Measurements from ENCODE around the gene TMPRSS6.

TMPRSS6 gene

DNA sequence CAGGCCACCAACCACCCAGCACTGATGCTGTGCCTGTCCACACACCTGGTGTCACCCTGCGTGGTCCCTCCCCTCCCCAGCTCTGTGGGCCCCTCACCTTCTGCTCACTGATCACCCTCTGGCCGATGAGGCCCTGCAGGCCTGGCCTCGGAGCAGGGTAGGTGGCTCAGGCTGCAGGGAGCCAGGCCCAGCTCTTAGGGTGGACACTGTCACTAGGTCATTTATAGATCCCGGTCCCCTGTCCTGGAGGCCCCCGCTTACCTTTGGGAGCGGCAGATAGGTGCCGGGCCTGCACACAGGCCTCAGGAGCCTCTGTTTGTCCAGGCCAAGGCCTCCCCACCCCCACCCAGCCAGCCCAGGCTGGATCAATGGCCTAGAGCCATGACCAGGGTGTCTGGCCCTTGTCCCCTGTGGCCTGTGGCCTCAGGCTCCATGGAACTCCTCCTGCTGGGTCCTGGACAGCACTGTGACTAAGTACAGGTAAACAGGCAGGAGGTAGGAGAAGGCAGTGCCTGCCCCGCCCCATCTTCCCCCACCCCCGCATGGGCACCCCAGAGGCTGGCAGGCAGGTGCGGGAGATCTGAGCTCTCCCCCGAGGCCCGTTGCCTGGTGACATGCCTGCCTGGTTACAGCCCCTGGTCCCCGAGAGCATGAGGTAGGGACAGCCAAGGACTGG lies at the start of gene TMPRSS6:
TMPRSS6 (minus strand) TSS at position 472 of the 676 bp plus-strand sequence. CDS start 6,296 bp downstream, outside the sequence.
- DNase-seq, result no peak

DNA sequence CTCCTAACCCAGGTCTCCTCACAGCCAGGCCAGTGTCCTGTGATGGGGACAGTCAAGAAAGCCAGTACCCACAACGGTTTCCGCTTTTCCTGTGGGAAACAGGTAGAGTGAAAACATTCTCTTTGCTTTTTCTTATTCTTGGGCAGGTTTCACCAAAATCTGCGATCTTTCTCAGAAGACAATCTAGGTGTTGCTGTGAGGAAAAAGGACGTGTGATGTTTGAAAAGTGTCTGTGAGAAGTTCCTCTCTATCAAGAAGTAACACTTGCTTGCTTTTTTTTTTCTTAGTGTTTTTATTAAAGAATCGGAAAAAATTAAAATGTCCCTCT lies 49.4 kb upstream of the TMPRSS6 start:
- no peak for DNase-seq

DNA sequence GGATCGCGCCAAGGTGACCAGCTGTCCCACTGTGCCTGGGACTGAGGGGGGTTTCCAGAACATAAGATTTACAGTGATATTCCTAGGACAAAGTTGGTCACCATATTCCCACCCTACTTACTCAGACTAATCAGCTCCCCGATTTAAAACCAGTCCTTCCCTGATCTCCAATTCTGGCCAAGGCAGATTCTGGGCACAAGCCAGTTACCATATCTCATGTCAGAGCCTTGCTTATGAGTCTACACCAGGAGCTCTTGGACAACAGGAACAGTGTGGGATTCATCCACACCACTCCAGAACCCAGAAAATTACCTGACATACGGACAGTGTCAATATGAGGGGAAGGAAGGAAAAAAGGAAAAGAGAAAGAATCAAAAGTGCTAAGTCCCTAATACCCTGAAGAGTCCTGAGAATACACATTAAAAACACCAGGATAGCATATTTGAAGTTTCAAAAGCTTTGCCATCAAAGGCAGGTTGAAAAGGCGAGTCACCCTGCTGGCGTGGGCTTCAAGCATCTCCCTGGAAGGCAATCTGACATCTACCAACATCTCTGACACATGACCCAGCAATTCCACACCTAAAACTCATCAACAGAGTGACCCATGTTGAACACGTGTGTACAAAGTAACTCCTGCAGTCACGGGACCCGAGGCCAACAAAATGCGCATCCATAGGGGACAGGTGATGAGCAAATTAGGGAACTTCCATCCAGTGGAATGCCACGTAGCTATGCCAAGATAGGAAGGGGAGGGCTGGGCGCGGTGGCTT lies 48.2 kb upstream of the TMPRSS6 start:
- DNase-seq, result no peak

DNA sequence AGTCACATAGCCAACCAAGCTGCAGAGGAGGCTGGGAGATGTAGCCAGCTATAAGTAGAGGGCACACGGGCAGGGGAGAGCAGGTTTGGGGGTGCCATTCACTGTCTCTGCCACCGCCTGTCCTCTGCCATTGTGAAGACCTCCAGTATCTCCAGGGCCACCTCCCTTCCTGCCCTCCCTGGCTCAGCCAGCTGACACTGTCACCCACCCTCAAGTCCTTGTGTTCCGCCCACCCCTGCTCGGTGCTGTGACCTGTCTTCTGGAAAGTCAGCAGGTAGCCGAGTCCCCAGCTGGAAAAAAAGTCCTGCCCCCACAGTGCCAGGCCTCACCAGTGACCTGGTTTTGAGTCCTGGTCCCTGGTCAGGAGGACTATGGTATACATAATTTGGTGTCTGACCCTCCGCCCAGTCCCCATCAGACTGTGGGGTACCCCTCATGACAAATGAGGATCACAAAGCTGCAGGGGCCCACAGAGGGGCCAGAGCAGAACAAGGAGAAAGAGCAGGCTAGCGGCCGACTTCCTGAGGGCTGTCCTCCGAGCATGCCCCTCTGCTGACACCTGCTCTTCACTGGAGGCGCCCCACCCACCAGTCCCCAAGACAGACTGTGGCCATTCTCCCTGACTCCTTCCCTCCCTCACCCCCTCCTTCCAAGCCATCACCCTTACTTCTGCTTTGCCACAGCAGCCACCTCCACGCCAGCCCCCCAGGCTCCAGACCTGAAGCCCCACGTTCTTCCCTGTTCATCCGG lies 47.3 kb upstream of the TMPRSS6 start:
- no peak for DNase-seq

DNA sequence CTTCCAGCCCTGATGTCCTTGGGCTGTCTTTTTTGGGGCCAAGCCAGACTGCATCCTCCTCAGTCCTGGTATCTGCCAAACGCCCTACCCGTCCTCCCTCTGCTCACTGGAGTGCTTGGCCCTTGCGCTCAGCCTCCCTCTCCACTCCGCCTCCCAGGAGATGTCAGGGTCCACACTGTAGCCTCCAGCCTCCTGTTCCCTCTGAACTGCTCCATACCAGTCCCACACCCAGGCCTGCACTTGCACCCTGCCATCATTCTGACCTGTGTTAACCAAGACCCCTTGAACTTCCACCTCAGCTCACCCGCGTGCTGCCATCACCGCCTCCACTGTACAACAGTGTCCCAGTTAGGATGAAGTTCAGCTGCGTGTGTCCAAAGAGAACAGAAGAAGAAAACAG lies 46.5 kb upstream of the TMPRSS6 start:
- DNase-seq, result no peak

DNA sequence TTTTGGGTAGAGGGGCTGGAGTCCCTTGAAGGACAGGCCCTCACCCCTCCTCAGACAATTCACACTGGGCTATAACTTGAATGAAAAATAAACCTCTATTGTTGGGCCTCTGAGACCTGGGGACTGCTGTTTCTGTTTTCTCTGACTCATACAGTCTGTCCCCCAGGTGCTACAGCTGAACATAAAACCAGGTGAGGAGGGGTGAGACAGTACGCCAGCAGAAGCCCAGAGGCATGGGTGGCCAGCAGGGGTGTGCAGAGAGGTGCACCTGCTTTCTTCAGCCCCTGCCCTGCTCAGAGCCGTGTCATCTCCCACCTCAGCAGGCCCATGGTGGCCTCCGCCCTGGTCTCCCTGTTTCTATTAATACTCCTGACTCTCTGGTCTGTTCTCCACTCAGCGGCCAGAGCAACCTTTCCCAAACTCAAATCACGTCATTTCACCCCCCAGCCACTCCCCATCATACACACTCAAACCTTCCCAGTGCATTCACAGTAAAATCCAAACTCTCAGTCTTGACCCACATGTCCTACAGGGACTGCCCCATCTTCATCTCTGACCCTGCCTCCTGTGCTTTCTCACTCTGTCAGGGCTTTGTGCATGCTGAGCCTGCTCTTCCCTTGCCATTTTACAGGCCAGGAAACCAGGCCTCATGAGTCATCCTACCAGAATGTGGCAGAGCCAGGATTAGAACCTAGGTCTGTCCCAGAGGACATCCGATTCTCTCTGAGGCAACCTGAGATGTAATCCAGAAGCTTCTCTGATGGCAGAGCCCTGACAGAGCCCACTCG lies 45.6 kb upstream of the TMPRSS6 start:
- DNase-seq, result peak; percentile 46 to 65

DNA sequence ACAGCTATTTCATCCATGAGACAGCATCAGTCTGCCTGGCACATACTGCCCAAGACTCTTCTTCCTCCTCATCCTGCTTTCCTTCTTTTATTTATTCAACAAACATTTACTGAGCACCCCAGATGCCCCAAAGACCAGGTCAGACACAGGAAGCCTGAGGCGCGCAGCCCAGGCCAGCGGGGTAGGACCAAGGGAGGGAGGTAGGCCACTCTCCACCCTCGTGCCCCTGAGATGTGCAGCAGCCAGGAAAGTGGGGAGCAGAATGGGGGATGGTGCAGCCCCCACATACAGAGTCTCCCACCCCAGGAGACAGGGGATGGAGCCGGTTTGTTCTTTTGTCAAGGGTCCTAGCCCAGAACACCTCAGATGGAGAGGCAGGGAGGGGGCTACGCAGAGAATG lies 44.4 kb upstream of the TMPRSS6 start:
- no peak for DNase-seq

DNA sequence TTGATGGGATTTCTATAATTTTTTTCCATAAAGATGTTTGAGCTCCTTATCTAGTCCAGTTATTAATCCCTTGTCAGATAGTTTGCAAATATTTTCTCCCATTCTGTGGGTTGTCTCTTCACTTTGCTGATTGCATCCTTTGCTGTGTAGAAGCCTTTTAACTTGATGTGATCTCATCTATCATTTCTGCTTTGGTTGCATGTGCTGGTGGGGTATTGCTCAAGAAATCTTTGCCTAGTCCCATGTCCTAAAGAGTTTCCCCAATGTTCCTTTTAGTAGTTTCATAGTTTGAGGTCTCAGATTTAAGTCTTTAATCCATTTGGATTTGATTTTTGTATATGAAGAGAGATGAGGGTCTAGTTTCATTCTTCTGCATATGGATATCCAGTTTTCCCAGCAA lies 41.9 kb upstream of the TMPRSS6 start:
- DNase-seq, result no peak

DNA sequence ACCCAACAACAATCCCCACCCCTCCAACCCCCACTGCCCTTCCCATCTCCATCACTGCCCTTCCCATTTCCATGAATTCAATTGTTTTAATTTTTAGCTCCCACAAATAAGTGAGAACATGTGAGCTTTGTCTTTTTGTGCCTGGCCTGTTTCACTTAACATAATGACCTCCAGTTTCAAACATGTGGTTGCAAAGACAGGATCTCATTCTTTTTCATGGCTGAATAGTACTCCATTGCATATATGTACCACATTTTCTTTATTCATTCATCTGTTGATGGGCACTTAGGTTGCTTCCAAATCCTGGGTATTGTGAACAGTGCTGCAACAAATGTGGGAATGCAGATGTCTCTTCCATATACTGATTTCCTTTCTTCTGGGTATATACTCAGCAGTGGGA lies 41.2 kb upstream of the TMPRSS6 start:
- no peak for DNase-seq

DNA sequence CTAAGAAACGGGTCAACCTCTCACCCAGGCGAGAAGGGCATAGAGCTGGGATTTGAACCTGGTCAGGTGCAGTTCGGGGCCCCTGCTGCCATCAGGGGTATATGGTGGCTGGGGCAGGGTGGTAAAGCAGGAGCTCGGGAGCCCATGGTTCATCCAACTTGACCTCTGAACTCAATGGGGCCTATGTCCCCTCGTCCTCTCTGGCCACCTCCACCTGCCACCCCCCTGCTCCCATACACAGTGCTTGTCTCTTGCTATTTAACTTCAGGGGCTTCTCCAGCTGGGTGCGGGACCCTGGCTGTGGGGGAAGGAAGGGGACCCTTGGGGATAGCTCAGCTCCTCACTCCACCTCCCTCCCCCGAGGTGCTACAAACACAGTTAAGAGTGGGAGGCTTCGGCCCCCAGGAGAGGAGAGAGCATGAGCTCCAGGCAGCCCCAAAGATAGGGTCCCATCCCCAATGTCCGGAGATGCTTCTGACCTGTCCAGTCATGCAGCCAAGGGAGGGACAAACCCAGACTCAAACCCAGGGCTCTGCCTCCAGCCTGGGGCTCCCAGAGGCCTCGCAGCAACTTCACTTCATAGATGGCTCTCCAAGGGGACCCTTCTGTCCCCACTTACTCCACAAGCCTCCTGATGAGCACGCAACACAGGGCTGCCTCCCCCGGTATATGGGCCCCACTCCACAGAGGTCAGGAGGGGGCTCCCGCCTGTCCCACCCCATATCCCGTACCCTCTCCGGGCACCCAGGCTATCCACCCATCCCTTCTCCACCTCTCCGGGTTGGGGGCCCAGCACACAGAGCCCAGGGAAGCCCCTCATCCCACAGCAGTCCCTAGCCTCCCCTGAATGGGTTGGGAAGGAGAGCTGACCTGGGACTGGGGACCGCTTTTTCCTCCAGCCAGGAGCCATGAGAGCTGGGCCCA lies 39.5 kb upstream of the TMPRSS6 start:
- no peak for DNase-seq

DNA sequence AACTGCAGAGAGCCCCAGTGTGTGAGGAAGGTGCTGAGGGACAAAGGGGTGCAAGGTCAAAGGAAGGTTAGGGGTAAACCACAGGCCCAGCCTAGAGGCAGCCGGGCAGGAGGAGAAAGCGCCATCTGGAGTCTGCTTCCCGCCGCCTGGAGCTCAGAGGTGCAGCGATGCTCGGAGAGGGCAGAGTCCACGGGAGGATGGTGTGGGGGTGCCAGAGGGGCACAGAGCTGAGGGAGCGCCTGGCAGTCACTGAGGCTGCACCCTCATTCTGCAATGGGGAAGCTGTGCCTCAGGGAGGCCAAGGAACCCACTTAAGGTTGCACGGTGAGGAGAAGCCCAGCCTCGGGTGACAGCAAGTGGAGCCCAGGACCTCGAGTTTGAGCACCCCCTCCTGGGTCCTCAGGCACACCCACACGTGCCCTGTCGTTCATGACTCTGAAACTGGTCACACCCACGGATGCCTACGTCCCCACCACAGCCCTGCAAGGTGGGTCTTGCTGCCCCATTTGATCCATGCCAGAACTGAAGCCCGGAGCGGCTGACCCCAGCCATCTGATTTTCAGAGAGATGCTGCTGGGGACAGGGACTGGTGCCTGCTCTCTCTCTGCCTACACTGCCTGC lies 38.6 kb upstream of the TMPRSS6 start:
- DNase-seq, result peak; percentile 47 to 54

DNA sequence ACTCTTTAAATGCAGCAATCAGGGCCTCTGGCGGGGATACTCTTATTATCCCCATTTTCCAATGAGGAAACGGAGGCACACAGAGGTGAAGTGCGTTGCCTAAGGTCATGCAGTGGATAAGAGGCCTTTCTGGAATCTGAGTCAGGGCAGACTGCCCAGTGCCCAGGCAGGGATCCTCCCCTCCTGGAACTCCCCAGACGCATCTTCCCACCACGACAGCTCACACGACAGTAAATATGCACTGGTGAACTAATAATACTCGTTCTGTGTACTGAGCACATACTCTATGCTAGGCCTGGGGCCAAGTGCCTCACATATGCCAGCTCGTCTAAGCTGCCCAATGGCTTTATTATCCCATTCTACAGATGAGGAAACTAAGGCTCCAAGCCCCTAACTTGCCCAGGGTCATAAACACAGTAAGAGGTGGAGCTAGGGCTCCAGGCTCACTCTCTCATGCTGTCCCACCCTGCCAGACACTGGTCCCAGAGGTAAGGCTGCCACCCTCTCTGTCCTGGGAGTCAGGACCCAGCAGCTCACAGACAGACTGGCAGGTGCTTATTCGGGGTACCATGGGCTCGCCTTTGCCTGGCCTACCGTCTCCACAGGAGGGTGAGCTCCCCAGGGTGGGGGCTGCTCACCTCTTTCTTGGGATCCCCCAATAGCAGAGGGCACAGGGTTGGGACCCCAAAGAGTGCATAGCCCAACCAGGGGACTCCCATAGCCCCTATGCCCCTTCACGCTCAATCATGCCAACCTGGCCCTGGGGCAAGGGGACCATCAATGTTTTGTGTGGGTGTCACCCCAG lies 37.9 kb upstream of the TMPRSS6 start:
- peak in 1 of 2 experiments; percentile 51 for DNase-seq

DNA sequence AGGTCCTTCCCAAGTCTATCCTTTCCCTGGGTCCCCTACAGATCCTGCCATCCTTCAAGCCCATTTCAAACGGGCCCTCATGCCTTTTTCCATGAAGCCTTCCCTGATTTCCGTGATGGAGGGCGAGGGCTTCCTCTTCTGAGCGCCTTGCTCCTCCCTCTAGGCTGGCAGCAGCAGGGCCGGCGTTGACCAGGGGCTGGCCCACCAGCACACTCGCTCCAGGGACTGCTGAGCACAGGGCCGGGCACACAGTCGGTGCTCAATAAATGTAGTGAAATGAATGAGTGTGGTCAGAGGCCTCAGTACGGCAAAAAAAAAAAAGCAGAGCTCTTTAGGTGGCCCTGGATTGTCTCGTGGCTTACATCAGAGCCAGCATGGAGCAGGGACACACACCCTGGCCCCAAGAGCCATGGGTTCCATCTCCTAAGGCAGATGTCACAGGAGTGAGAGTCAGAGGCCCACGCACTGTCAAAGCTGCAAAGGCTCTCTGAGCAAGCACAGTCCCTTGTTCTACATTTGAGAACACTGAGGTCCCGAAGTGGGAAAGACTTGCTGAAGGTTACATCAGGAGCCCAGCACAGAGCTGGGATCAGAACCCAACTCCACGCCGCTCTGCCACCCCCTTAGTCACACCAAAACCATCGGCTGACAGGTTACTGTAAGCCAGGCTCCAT lies 37.1 kb upstream of the TMPRSS6 start:
- DNase-seq, result peak; percentile 43 to 55

DNA sequence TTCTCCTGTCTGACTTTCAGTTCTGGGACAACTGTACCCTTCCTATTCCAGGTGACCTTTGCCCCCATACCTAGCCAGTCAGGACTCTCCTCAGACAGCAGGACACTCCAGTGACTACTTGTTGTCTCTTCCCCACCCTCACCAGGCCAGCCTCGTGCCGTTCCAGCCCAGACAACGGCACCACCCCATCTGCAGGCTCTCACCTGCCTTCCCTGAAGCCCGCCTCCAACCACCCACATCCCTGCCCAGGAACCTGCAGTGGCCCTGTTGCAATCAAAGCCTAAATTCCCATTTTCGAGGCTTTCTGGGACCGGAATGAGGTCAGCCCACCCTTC lies 36.5 kb upstream of the TMPRSS6 start:
- DNase-seq, result no peak

DNA sequence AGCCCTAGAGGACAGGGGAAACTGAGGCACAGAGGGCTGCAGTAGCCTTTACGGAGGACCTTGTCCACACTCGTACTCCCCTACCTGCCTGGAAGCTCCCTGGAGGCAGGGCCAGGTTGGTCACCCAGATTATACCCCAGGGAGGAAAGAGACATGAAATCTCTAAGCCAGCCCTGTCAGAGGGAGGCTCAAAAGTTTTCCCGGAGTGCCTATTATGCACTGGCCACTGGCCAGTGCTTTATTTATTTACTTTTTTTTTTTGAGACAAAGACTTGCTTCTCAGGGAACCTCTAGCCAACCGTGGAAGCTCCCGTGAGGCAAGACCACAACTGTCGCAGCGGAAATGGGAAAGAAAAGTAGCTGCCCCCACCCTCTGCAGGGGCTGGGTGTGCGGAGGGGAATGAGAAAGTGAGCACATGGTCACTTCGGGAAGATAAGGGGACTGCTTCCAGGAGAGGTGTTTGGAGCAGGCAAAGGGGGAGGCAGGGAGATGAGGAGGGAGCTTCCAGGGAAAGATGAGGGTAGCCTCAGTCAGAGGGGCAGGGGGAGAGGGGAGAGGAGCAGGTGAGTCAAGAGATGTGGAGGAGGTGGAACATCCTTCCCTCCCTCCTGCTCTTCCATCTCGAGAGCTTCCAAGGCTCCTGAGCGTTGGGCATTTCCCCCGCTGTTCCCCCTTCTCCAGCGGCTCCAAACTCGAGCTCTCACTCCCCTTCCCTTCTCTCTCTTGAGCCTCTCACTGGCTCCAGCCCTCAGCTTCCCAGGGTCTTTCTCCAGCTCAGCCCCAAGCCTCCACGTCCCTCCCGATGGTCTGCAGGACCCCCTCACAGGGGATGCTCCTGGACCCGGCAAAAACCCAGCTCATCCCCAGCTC lies 35.9 kb upstream of the TMPRSS6 start:
- no peak for DNase-seq

DNA sequence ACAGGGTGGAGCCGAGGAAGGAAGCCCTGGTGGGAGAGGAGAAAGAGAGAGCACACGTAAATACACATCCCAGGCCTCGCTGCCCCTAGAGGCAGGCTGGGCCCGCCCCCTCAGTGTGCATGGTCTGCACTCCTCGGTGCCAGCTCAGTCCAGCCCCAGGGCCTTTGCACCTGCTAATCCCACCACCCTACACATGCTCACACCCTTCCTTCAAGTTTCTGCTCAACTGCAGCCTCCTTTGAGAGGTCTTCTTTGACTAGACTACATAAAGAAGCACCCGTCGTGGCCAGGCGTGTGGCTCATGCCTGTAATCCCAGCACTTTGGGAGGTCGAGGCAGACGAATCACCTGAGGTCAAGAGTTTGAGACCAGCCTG lies 34.7 kb upstream of the TMPRSS6 start:
- no peak for DNase-seq

DNA sequence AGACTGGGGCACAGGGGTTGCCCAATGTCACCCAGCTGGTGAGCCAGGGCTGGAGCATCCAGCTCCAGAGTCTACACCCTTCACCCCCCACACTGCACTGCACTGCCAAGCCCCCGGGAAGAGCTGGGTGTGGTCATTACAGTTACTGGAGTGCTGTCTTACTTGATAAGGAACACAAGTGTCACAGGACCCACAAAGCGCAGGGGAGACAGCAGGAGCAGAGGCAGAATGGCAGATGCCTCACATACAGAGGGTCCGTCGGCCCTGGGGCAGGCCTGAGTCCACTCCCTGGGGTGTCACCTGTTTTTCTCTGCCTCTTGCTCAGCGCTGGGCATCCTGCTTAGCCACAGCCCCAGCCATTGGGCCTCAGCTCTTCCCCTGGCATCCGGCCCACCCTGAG lies 32.5 kb upstream of the TMPRSS6 start:
- no peak for DNase-seq

DNA sequence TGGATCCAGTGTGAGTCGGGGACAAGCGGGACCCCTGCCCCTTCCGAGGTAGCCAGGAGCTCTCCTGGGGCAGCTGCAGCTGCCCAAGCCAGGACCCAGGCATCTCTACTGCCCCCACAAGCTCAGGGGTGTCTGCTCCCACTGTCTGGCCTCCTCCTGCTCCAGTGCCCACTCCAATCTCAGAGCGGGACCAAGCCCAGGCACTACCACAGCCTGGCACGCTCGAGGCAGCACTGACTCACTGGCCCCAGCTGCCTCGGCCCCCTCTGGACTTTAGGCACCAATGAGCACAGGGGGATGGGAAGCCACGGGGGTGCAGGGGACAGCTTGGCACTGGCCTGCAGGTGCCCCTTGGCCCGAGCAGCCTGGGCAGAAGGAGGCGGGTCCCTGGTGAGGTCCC lies 32.0 kb upstream of the TMPRSS6 start:
- DNase-seq, result no peak

DNA sequence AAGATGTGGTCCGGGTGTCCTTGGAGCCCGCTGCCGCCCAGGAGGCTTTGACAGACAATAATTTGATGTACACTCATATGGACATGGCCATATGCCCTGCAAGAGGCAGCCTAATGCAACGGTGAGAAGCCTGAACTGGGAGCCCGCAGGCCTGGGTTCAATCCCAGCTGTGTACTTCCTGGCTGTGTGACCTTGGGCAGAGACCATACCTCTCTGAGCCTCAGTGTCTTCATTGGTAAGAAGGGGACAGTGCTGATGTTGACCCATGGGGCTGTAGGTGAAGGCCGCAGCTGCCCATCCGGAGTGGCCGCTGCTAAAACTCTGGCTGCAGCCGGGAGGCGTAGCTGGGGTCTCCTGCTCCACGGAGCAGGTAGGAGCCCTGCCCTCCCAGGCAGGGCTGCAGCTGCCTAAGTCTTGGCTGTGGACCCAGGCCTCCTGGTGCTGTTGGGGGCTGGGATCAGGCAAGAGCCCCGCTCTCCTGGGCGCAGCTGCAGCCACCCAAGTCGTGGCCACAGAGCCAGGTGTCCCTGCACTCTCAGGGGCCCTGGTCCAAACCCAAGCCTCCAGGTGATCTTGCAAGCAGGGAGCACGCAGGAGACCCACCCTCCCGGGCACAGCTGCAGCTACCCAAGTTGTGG lies 31.3 kb upstream of the TMPRSS6 start:
- no peak for DNase-seq
